OCI-LY7 (cell line): ENCODE data around the gene PARD6G. TPM values are rescaled to one million over a fixed set of nuclear protein-coding genes. Genes with fewer than 3 reads are reported as not detected.

Experiments
- BruUV-seq: library from RNA; stranded (reverse); fragments of 400-500 nt; replicated peaks from 2 replicates; lab custom pipeline; 2021; lab: Mats Ljungman, UMichigan
- CTCF ChIA-PET: fragments of 300-600 bp; sonication (Branson Sonifier 250); formaldehyde crosslinking; loops from one replicate; lab custom pipeline; 2022; ENCODE audit warnings: antibody characterized with exemption; ENCODE audit not compliant: unreplicated experiment; lab: Charles Lee
- POLR2A ChIA-PET: fragments of 300-600 bp; sonication (Branson Sonifier 250); formaldehyde crosslinking; loops from one replicate; lab custom pipeline; 2022; ENCODE audit warnings: antibody characterized with exemption; lab: Charles Lee
- DNase-seq: peaks from one replicate; pipeline ENCODE4 v3.0.0-alpha.2; 2015; ENCODE audit warnings: low spot score
- H2AFZ ChIP-seq: fragments of 200-600 bp; sonication (generic), shearing (Covaris generic); 2 replicates; pipeline ENCODE4 v1.6.1; 2014; ENCODE audit warnings: mild to moderate bottlenecking, antibody characterized with exemption, low read length, moderate library complexity
- H3K27ac ChIP-seq: fragments of 200-600 bp; sonication (generic); 2 replicates; pipeline ENCODE4 v1.5.1; 2014; ENCODE audit warnings: mixed run types, low read depth, mild to moderate bottlenecking, moderate library complexity, low read length, inconsistent platforms; ENCODE audit not compliant: poor library complexity, severe bottlenecking
- H3K36me3 ChIP-seq: fragments of 200-600 bp; sonication (generic); 2 replicates; pipeline ENCODE4 v1.6.1; 2014; ENCODE audit warnings: mild to moderate bottlenecking, antibody characterized with exemption, low read length, moderate library complexity, mixed read lengths; ENCODE audit not compliant: insufficient read depth
- H3K4me1 ChIP-seq: fragments of 200-600 bp; sonication (generic); 2 replicates; pipeline ENCODE4 v1.5.1; 2014; ENCODE audit warnings: mild to moderate bottlenecking, low read length; ENCODE audit not compliant: insufficient read depth, poor library complexity, severe bottlenecking
- H3K4me2 ChIP-seq: fragments of 200-600 bp; sonication (generic); 2 replicates; pipeline ENCODE4 v1.6.1; 2014; ENCODE audit warnings: mild to moderate bottlenecking, low read length
- H3K4me3 ChIP-seq: fragments of 200-600 bp; sonication (generic); 2 replicates; pipeline ENCODE4 v1.5.1; 2014; ENCODE audit warnings: mild to moderate bottlenecking, low read depth, low read length; ENCODE audit not compliant: poor library complexity, severe bottlenecking
- H3K79me2 ChIP-seq: fragments of 200-600 bp; sonication (generic); 2 replicates; pipeline ENCODE4 v1.6.1; 2016; ENCODE audit warnings: low read depth, mild to moderate bottlenecking, low read length, moderate library complexity, mixed read lengths; ENCODE audit not compliant: insufficient read depth
- H3K9me2 ChIP-seq: fragments of 200-600 bp; sonication (generic); 2 replicates; pipeline ENCODE4 v1.6.1; 2016; ENCODE audit warnings: mild to moderate bottlenecking, low read length, mixed read lengths; ENCODE audit not compliant: insufficient read depth
- H3K9me3 ChIP-seq: fragments of 200-600 bp; sonication (generic); 2 replicates; pipeline ENCODE4 v1.6.1; 2014; ENCODE audit warnings: mild to moderate bottlenecking, mixed run types, low read length, mixed read lengths
- H4K20me1 ChIP-seq: fragments of 200-600 bp; sonication (generic); 2 replicates; pipeline ENCODE4 v1.6.1; 2014; ENCODE audit warnings: mild to moderate bottlenecking, antibody characterized with exemption, low read length, moderate library complexity, mixed read lengths; ENCODE audit not compliant: insufficient read depth
- EZH2phosphoT487 ChIP-seq: fragments of 200-600 bp; sonication (generic); IDR thresholded peaks from 2 replicates; pipeline ENCODE4 v1.6.1; 2018; ENCODE audit warnings: low read depth, borderline replicate concordance, mild to moderate bottlenecking, mixed run types, antibody characterized with exemption, low read length, moderate library complexity, mixed read lengths
- intact Hi-C: fragments of 100-400 bp; cut with micrococcal nuclease; formaldehyde crosslinking; loops from one replicate; pipeline ENCODE4 v1.10.0; 2022; ENCODE audit not compliant: unreplicated experiment
- total RNA-seq, 2 experiments: library from RNA; depleted of rRNA in 1 of 2; stranded (reverse); fragments of >200 nt in 1 of 2; shearing (Covaris generic) in 1 of 2; gene quantifications; 2 replicates each; pipeline ENCODE4 v1.2.3, GENCODE V29; 2014 to 2022
- TF ChIP-seq, protein P1 (sequence below): fragments of 200-600 bp; sonication (generic); conservative IDR thresholded peaks from 2 replicates; pipeline ENCODE4 v1.5.1; 2014; ENCODE audit warnings: mild to moderate bottlenecking, antibody characterized with exemption, low read length, moderate library complexity, mixed read lengths

PARD6G gene
- total RNA-seq, 2 experiments from 2014 or later = 0.03 TPM; not detected in 1

GRCh38 chr18:80168346-80168745 lies 79.0 kb downstream of the PARD6G start:
- Histone ChIP-seq H3K27ac (no peak overlapping the region), H3K4me3 (no peak overlapping the region), H3K4me1 (no peaks in the 10 kb centered on the region), H3K9me3 (no peaks in the 10 kb centered on the region), H3K36me3 (no peaks in the 10 kb centered on the region), H3K4me2 (no peak overlapping the region), H3K79me2 (no peaks in the 10 kb centered on the region), H4K20me1 (no peaks in the 10 kb centered on the region), H2AFZ (no peak overlapping the region), H3K9me2 (no peaks in the 10 kb centered on the region)
- POLR2A ChIA-PET = no interaction called here
- DNase-seq = no peak
- CTCF ChIA-PET = no interaction called here
- intact Hi-C loops = no loop called here
- TF ChIP-seq EZH2phosphoT487 = no peak
- TF ChIP-seq, protein P1, sequence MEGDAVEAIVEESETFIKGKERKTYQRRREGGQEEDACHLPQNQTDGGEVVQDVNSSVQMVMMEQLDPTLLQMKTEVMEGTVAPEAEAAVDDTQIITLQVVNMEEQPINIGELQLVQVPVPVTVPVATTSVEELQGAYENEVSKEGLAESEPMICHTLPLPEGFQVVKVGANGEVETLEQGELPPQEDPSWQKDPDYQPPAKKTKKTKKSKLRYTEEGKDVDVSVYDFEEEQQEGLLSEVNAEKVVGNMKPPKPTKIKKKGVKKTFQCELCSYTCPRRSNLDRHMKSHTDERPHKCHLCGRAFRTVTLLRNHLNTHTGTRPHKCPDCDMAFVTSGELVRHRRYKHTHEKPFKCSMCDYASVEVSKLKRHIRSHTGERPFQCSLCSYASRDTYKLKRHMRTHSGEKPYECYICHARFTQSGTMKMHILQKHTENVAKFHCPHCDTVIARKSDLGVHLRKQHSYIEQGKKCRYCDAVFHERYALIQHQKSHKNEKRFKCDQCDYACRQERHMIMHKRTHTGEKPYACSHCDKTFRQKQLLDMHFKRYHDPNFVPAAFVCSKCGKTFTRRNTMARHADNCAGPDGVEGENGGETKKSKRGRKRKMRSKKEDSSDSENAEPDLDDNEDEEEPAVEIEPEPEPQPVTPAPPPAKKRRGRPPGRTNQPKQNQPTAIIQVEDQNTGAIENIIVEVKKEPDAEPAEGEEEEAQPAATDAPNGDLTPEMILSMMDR = no peak
- no TSS peak for BruUV-seq

DNA sequence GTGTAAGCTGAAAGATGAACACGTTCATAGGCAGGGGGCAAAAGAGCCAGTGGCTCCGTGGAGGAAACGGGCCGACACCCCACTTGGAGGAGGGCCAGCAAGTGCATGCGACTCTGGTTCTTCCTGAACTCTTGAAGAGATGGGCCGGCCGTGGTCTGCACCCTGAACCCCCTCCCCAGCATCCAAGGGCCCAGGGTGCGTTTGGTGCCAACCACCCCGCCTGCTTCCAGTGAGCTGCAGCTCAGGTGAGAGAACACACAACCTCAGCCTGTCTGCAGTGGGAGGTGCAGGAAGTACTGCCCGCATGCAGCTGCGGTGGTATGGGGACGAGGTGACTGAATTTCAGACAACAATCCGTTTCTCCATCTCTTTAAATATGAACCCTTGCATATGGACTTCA lies 79.4 kb downstream of the PARD6G start:
- H3K9me2 ChIP-seq = no peaks in the 10 kb centered on the region
- no peak overlapping the region for H3K27ac ChIP-seq
- H4K20me1 ChIP-seq = no peaks in the 10 kb centered on the region
- DNase-seq = no peak
- CTCF ChIA-PET = no interaction called here
- H3K9me3 ChIP-seq = no peaks in the 10 kb centered on the region
- H3K4me3 ChIP-seq = no peak overlapping the region
- no peak overlapping the region for H3K4me2 ChIP-seq
- H3K36me3 ChIP-seq = no peaks in the 10 kb centered on the region
- POLR2A ChIA-PET = no interaction called here
- BruUV-seq = no TSS peak
- TF ChIP-seq, protein P1 = no peak
- TF ChIP-seq EZH2phosphoT487 = no peak
- no peaks in the 10 kb centered on the region for H3K79me2 ChIP-seq
- intact Hi-C loops = no loop called here
- H3K4me1 ChIP-seq = no peaks in the 10 kb centered on the region
- no peak overlapping the region for H2AFZ ChIP-seq

GRCh38 chr18:80167331-80167730 lies 80.0 kb downstream of the PARD6G start:
- CTCF ChIA-PET = no interaction called here
- intact Hi-C loops = no loop called here

More at GRCh38 chr18:80167331-80167730, 80.0 kb downstream of the PARD6G start:
- Histone ChIP-seq H3K27ac (no peak overlapping the region), H3K36me3 (no peaks in the 10 kb centered on the region), H3K4me2 (no peak overlapping the region), H4K20me1 (no peaks in the 10 kb centered on the region), H2AFZ (no peak overlapping the region), H3K4me1 (no peaks in the 10 kb centered on the region), H3K79me2 (no peaks in the 10 kb centered on the region), H3K9me2 (no peaks in the 10 kb centered on the region), H3K9me3 (no peaks in the 10 kb centered on the region), H3K4me3 (no peak overlapping the region)
- DNase-seq = no peak
- TF ChIP-seq, protein P1 = no peak
- no peak for TF ChIP-seq EZH2phosphoT487
- BruUV-seq = no TSS peak
- POLR2A ChIA-PET = no interaction called here
